H1 (cell line): ENCODE data around the gene HOXB7. TPM values are rescaled to one million over a fixed set of nuclear protein-coding genes. Genes with fewer than 3 reads are reported as not detected.

Source experiments
- CTCF ChIA-PET: fragments of 300-600 bp; sonication (Branson Sonifier 250); formaldehyde crosslinking; loops from one replicate; lab custom pipeline; 2021; ENCODE audit not compliant: partially characterized antibody; lab: Charles Lee
- POLR2A ChIA-PET: fragments of 300-600 bp; sonication (Branson Sonifier 250); formaldehyde crosslinking; loops from one replicate; lab custom pipeline; 2021; ENCODE audit warnings: inconsistent platforms; ENCODE audit not compliant: partially characterized antibody; lab: Charles Lee
- DNase-seq, 2 experiments: peaks; one replicate each; pipeline versions ENCODE4 v3.0.0 to v3.0.0-alpha.2; 2010 to 2022; ENCODE audit warnings: low spot score in 2 of 2, low read depth in 1 of 2, mixed read lengths in 1 of 2
- FAIRE-seq: peaks from 2 replicates; lab custom pipeline; 2011; peaks lifted over from hg19 to GRCh38; lab: Jason Lieb, UNC
- H2AFZ ChIP-seq: 2 replicates; pipeline ENCODE4 v1.8.1; 2012; ENCODE audit warnings: low read length, inconsistent platforms
- H2AK5ac ChIP-seq: 2 replicates; pipeline ENCODE4 v1.6.1; 2013; ENCODE audit warnings: low read depth, low read length
- H2BK120ac ChIP-seq: replicated peaks from 2 replicates; pipeline ENCODE3; 2013; ENCODE audit warnings: low read depth, low read length, inconsistent platforms
- H2BK12ac ChIP-seq: 2 replicates; pipeline ENCODE4 v1.6.1; 2013; ENCODE audit warnings: low read depth, low read length
- H2BK15ac ChIP-seq: 2 replicates; pipeline ENCODE4 v1.6.1; 2013; ENCODE audit warnings: low read length
- H2BK20ac ChIP-seq: 2 replicates; pipeline ENCODE4 v1.6.1; 2013; ENCODE audit warnings: low read length
- H2BK5ac ChIP-seq: 2 replicates; pipeline ENCODE4 v1.6.1; 2013; ENCODE audit warnings: low read depth, low read length
- H3K14ac ChIP-seq: 2 replicates; pipeline ENCODE4 v1.6.1; 2013; ENCODE audit warnings: inconsistent platforms; ENCODE audit not compliant: insufficient read length
- H3K18ac ChIP-seq: 2 replicates; pipeline ENCODE4 v1.6.1; 2013; ENCODE audit warnings: low read length; ENCODE audit errors: extremely low read depth
- H3K23ac ChIP-seq: 2 replicates; pipeline ENCODE4 v1.6.1; 2013; ENCODE audit warnings: inconsistent platforms; ENCODE audit not compliant: insufficient read length
- H3K23me2 ChIP-seq: 2 replicates; pipeline ENCODE4 v1.6.1; 2013; ENCODE audit warnings: low read depth, low read length
- H3K27ac ChIP-seq: 2 replicates; pipeline ENCODE4 v1.6.1; 2011; ENCODE audit warnings: low read depth, low read length, inconsistent platforms
- H3K27me3 ChIP-seq, 4 experiments: replicated peaks in 1 of 4; 1 replicate in 1 of 4; 2 replicates in 3 of 4; pipeline versions ENCODE4 v1.6.1 to v1.8.1; 2011 to 2013; ENCODE audit warnings: low read length in 3 of 4, mild to moderate bottlenecking in 3 of 4, inconsistent platforms in 2 of 4, mixed read lengths in 2 of 4, moderate library complexity in 1 of 4; ENCODE audit not compliant: control insufficient read depth in 3 of 4, insufficient read depth in 3 of 4; ENCODE audit errors: extremely low read depth in 1 of 4
- H3K36me3 ChIP-seq, 4 experiments: 2 replicates each; pipeline versions ENCODE4 v1.6.1 to v1.8.1; 2011 to 2013; ENCODE audit warnings: mild to moderate bottlenecking in 4 of 4, low read length in 3 of 4, moderate library complexity in 2 of 4, control low read depth in 1 of 4, inconsistent platforms in 1 of 4; ENCODE audit not compliant: insufficient read depth in 4 of 4, control insufficient read depth in 2 of 4
- H3K4ac ChIP-seq: replicated peaks from 2 replicates; pipeline ENCODE3; 2013; ENCODE audit warnings: low read length, low read depth, mixed read lengths, inconsistent platforms; ENCODE audit not compliant: insufficient read length
- H3K4me1 ChIP-seq, 4 experiments: replicated peaks in 1 of 4; 1 replicate in 1 of 4; 2 replicates in 3 of 4; pipeline versions ENCODE4 v1.6.1 to v1.8.1; 2011 to 2013; ENCODE audit warnings: low read length in 3 of 4, inconsistent platforms in 2 of 4, mixed read lengths in 1 of 4; ENCODE audit not compliant: insufficient read depth in 4 of 4, control insufficient read depth in 3 of 4
- H3K4me2 ChIP-seq, 2 experiments: 2 replicates each; pipeline versions ENCODE4 v1.6.1 to v1.8.1; 2011 to 2013; ENCODE audit warnings: low read depth in 2 of 2, low read length in 2 of 2, control low read depth in 1 of 2, inconsistent platforms in 1 of 2, mild to moderate bottlenecking in 1 of 2; ENCODE audit not compliant: insufficient read depth in 1 of 2
- H3K4me3 ChIP-seq, 4 experiments: fragments of 200-600, 300-600 bp in 1 of 4; sonication (generic), shearing (Covaris generic), sonication (Bioruptor Twin) in 1 of 4; 2 replicates each; pipeline versions ENCODE4 v1.5.1 to v1.8.1; 2011 to 2016; ENCODE audit warnings: low read length in 4 of 4, low read depth in 3 of 4, control low read depth in 2 of 4, inconsistent platforms in 2 of 4, mild to moderate bottlenecking in 2 of 4, mixed read lengths in 1 of 4, moderate library complexity in 1 of 4; ENCODE audit not compliant: insufficient read depth in 2 of 4; ENCODE audit errors: extremely low read depth in 1 of 4
- H3K56ac ChIP-seq: replicated peaks from 2 replicates; pipeline ENCODE3; 2013; ENCODE audit warnings: low read depth, mild to moderate bottlenecking, mixed read lengths, low read length, inconsistent platforms; ENCODE audit not compliant: insufficient read length
- H3K79me1 ChIP-seq: 2 replicates; pipeline ENCODE4 v1.6.1; 2013; ENCODE audit warnings: low read depth, low read length, control low read depth
- H3K79me2 ChIP-seq, 2 experiments: 2 replicates each; pipeline versions ENCODE4 v1.6.1 to v1.8.1; 2012 to 2013; ENCODE audit warnings: low read length in 2 of 2, mild to moderate bottlenecking in 2 of 2, inconsistent platforms in 1 of 2; ENCODE audit not compliant: insufficient read depth in 2 of 2, control insufficient read depth in 1 of 2
- H3K9ac ChIP-seq, 4 experiments: replicated peaks in 1 of 4; 1 replicate in 1 of 4; 2 replicates in 3 of 4; pipeline versions ENCODE4 v1.6.1 to v1.8.1; 2011 to 2013; ENCODE audit warnings: low read depth in 3 of 4, low read length in 3 of 4, control low read depth in 2 of 4, mild to moderate bottlenecking in 2 of 4, moderate library complexity in 2 of 4, inconsistent platforms in 1 of 4; ENCODE audit errors: extremely low read depth in 1 of 4
- H3K9me3 ChIP-seq, 2 experiments: 2 replicates each; pipeline versions ENCODE4 v1.6.1 to v1.8.1; 2012 to 2013; ENCODE audit warnings: mild to moderate bottlenecking in 2 of 2, moderate library complexity in 2 of 2, control low read depth in 1 of 2, inconsistent platforms in 1 of 2, low read depth in 1 of 2, low read length in 1 of 2, mixed read lengths in 1 of 2; ENCODE audit not compliant: insufficient read depth in 2 of 2
- H4K20me1 ChIP-seq, 2 experiments: replicated peaks in 1 of 2; 2 replicates each; pipeline versions ENCODE3 to v1.8.1; 2011 to 2013; ENCODE audit warnings: inconsistent platforms in 2 of 2, low read length in 2 of 2, mild to moderate bottlenecking in 1 of 2; ENCODE audit not compliant: insufficient read depth in 2 of 2, control insufficient read depth in 1 of 2
- H4K5ac ChIP-seq: 2 replicates; pipeline ENCODE4 v1.6.1; 2013; ENCODE audit warnings: low read length, low read depth, mixed read lengths, inconsistent platforms; ENCODE audit not compliant: insufficient read length
- H4K8ac ChIP-seq: 2 replicates; pipeline ENCODE4 v1.8.0; 2013; ENCODE audit warnings: mild to moderate bottlenecking, moderate library complexity, low read length, inconsistent platforms; ENCODE audit not compliant: insufficient read depth; ENCODE audit errors: extremely low read depth
- H4K91ac ChIP-seq: replicated peaks from 2 replicates; pipeline ENCODE3; 2013; ENCODE audit warnings: low read length, mixed read lengths, inconsistent platforms; ENCODE audit not compliant: insufficient read length
- ATF3 ChIP-seq: IDR thresholded peaks from 2 replicates; pipeline ENCODE4 v1.6.1; 2011; ENCODE audit warnings: low read depth, mild to moderate bottlenecking, low read length; ENCODE audit not compliant: insufficient read depth
- BRCA1 ChIP-seq: IDR thresholded peaks from 2 replicates; pipeline ENCODE4 v1.6.1; 2012; ENCODE audit warnings: low read depth, low read length, improper control_type of control experiment
- E2F6 ChIP-seq: IDR thresholded peaks from 2 replicates; pipeline ENCODE4 v1.6.1; 2012; ENCODE audit warnings: inconsistent platforms
- EGR1 ChIP-seq: IDR thresholded peaks from 2 replicates; pipeline ENCODE4 v1.6.1; 2011; ENCODE audit warnings: low read depth, low read length, borderline replicate concordance
- JUND ChIP-seq: IDR thresholded peaks from 2 replicates; pipeline ENCODE4 v1.6.1; 2011; ENCODE audit warnings: mild to moderate bottlenecking, improper control_type of control experiment, low read length
- KDM1A ChIP-seq: fragments of 200-600, 300-600 bp; sonication (generic); IDR thresholded peaks from 2 replicates; pipeline ENCODE4 v1.7.1; 2016; ENCODE audit warnings: mild to moderate bottlenecking, low read length, borderline replicate concordance
- MAFK ChIP-seq: IDR thresholded peaks from 2 replicates; pipeline ENCODE4 v1.6.1; 2012; ENCODE audit warnings: low read depth, mild to moderate bottlenecking, improper control_type of control experiment, low read length
- NANOG ChIP-seq: IDR thresholded peaks from 2 replicates; pipeline ENCODE4 v1.6.1; 2011; ENCODE audit warnings: low read length, low read depth, mild to moderate bottlenecking, inconsistent platforms; ENCODE audit not compliant: insufficient read depth, poor library complexity, severe bottlenecking
- NRF1 ChIP-seq: IDR thresholded peaks from 2 replicates; pipeline ENCODE4 v1.6.1; 2011; ENCODE audit warnings: mild to moderate bottlenecking, low read depth, low read length, improper control_type of control experiment
- SAP30 ChIP-seq: fragments of 300-600 bp; sonication (generic); IDR thresholded peaks from 2 replicates; pipeline ENCODE4 v1.7.1; 2012; ENCODE audit warnings: low read length, moderate library complexity, mild to moderate bottlenecking, inconsistent platforms; ENCODE audit not compliant: insufficient read depth, insufficient replicate concordance
- SP4 ChIP-seq: IDR thresholded peaks from 2 replicates; pipeline ENCODE4 v1.6.1; 2012; ENCODE audit warnings: low read length, inconsistent platforms
- TAF7 ChIP-seq: optimal IDR thresholded peaks from 2 replicates; pipeline ENCODE3; 2011; ENCODE audit warnings: low read depth, mild to moderate bottlenecking, inconsistent platforms, low read length, moderate library complexity, borderline replicate concordance
- TEAD4 ChIP-seq: IDR thresholded peaks from 2 replicates; pipeline ENCODE4 v1.6.1; 2012; ENCODE audit warnings: low read depth, low read length, inconsistent platforms, mixed read lengths
- WGBS, 2 experiments: shearing (Covaris generic) in 1 of 2; methylation state at CpG; one replicate each; pipeline versions ENCODE4 v1.1.6 to v1.1.7; 2013 to 2015; ENCODE audit warnings: low lambda C conversion rate in 2 of 2, mixed read lengths in 2 of 2, inconsistent platforms in 1 of 2, low coverage in 1 of 2, missing lambda C conversion rate in 1 of 2; ENCODE audit not compliant: insufficient replicate concordance in 2 of 2, insufficient coverage in 1 of 2, insufficient read length in 1 of 2; ENCODE audit errors: extremely low coverage in 1 of 2, missing lambda C conversion rate in 1 of 2; 5-methylcytosine and 5-hydroxymethylcytosine counted together
- polyA plus RNA-seq, 7 experiments: library from polyadenylated mRNA; depleted of rRNA in 3 of 7; stranded (reverse) in 5 of 7; unstranded in 2 of 7; fragments of >200 nt in 5 of 7; fragments of 200-250 nt in 2 of 7; gene quantifications; 1 replicate in 5 of 7; 2 replicates in 1 of 7; 4 replicates in 1 of 7; pipeline versions ENCODE4 v1.2.1 to v1.2.3, GENCODE V29; 2011 to 2013; ENCODE audit warnings: missing spikeins in 2 of 7, mixed read lengths in 2 of 7
- total RNA-seq: library from RNA; stranded (reverse); fragmentation: NEBNext Ultra II Directional; extraction: Animal tissue kit (Norgen Biotek cat#: 25700); gene quantifications from 2 replicates; pipeline ENCODE4 v1.2.1, GENCODE V29; 2021

HOXB7 gene
- total and polyA plus RNA-seq, 2 of the 8 experiments (the other 6 are each of a cell fraction or from before 2014, with no cell fraction given) = not detected

DNA sequence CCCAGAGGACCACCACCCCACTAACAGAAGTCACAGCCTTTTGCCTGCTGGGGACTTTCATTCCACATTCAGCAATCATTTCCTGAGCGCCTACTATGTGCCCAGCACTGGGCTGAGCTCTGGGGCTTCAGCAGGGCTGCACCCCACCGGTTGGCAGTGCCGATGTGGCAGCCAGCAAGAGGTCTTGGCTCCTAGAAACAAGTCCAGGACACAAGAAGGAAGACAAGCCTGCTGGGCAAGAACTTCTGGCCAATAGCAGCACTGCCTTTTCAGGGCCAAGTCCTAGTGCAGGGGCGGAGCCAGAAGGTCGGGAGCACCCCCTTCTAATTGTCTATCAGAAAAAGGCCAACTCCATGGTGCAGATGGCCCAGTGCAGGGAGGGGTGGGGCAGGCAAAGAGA is 28.3 kb upstream of the HOXB7 start:
- H3K79me2 ChIP-seq = no peaks in the 10 kb centered on the region
- H3K9me3 ChIP-seq = no peaks in the 10 kb centered on the region
- H3K18ac ChIP-seq = no peak overlapping the region
- H3K23me2 ChIP-seq = no peaks in the 10 kb centered on the region
- no peak overlapping the region for H3K9ac ChIP-seq
- peaks cover 0 to 7% (median 0%) of the 10 kb centered on the region in 4 experiments; a peak in 1 of 8 replicates for H3K36me3 ChIP-seq
- H3K14ac ChIP-seq = no peak overlapping the region
- peaks cover 0 to 3% (median 2%) of the 10 kb centered on the region in 4 experiments; a peak in 4 of 7 replicates for H3K4me1 ChIP-seq
- CTCF ChIA-PET = interaction anchor here (0.6 to 3.4 kb wide), 6 partner anchors 8 to 245 kb away, joined by 3 to 15 read pairs (median 4); partner anchors contain the start of gene HOXB9
- H2BK20ac ChIP-seq = no peak overlapping the region
- H3K4ac ChIP-seq = no peak overlapping the region
- no peak overlapping the region for H4K91ac ChIP-seq
- H3K27ac ChIP-seq = no peak overlapping the region
- no peak overlapping the region for H3K4me2 ChIP-seq
- H4K5ac ChIP-seq = no peak overlapping the region
- no peak overlapping the region for H3K4me3 ChIP-seq
- no peak for DNase-seq
- no peaks in the 10 kb centered on the region for H3K79me1 ChIP-seq
- H2AK5ac ChIP-seq = no peak overlapping the region
- no peak overlapping the region for H2AFZ ChIP-seq
- peaks cover 98 to 100% (median 100%) of the 10 kb centered on the region in 4 experiments for H3K27me3 ChIP-seq
- H4K8ac ChIP-seq = no peak overlapping the region
- H2BK15ac ChIP-seq = no peak overlapping the region
- no peak overlapping the region for H3K56ac ChIP-seq
- no peak overlapping the region for H2BK5ac ChIP-seq
- no peak overlapping the region for H2BK12ac ChIP-seq
- no peak overlapping the region for H3K23ac ChIP-seq
- H2BK120ac ChIP-seq = no peak overlapping the region
- FAIRE-seq = no peak
- POLR2A ChIA-PET = no interaction called here
- WGBS, 2 experiments = 31% methylated on average over 4 of the region's 5 CpGs; no CpG with 5 or more reads in 1 of the 2 experiments
- peaks cover 14 to 29% of the 10 kb centered on the region in 2 experiments for H4K20me1 ChIP-seq
- TF ChIP-seq KDM1A = no peak
- no peak for TF ChIP-seq EGR1
- no peak for TF ChIP-seq NANOG
- no peak for TF ChIP-seq NRF1
- TF ChIP-seq E2F6 = no peak
- TF ChIP-seq SAP30 = no peak
- TF ChIP-seq MAFK = no peak
- TF ChIP-seq ATF3 = no peak
- no peak for TF ChIP-seq TAF7
- no peak for TF ChIP-seq SP4
- no peak for TF ChIP-seq JUND
- no peak for TF ChIP-seq BRCA1
- no peak for TF ChIP-seq TEAD4
